HEK293 (cell line): ENCODE data around the gene FGFRL1.

Experiments
- CTCF ChIA-PET: fragments of 350-600 bp; formaldehyde crosslinking; extraction: SDS; loops from one replicate; lab custom pipeline; 2021; ENCODE audit warnings: antibody characterized with exemption; lab: Yijun Ruan, JAX
- POLR2A ChIA-PET: fragments of 300-600 bp; formaldehyde crosslinking; extraction: SDS; loops from one replicate; lab custom pipeline; 2020; ENCODE audit warnings: antibody characterized with exemption, inconsistent platforms; lab: Yijun Ruan, JAX
- H3K27ac ChIP-seq: fragments of 200-500 bp; sonication (Bioruptor generic); 2 replicates; pipeline ENCODE4 v1.5.1; 2014; ENCODE audit warnings: low read depth, low read length, control low read depth, inconsistent platforms; ENCODE audit errors: extremely low read depth
- H3K36me3 ChIP-seq, 2 experiments: fragments of 200-500 bp in 1 of 2; sonication (Bioruptor generic) in 1 of 2; 1 replicate in 1 of 2; 2 replicates in 1 of 2; pipeline ENCODE4 v1.5.1; 2014 to 2017; ENCODE audit warnings: inconsistent platforms in 2 of 2, low read length in 2 of 2; ENCODE audit not compliant: control insufficient read depth in 2 of 2, insufficient read depth in 1 of 2
- H3K4me1 ChIP-seq: fragments of 200-500 bp; sonication (Bioruptor generic); 2 replicates; pipeline ENCODE4 v1.5.1; 2014; ENCODE audit warnings: mild to moderate bottlenecking, low read length, inconsistent platforms; ENCODE audit not compliant: control insufficient read depth, insufficient read depth
- H3K4me3 ChIP-seq: 2 replicates; pipeline ENCODE4 v1.5.1; 2011; ENCODE audit warnings: low read depth, mild to moderate bottlenecking, control low read depth, low read length, moderate library complexity
- H3K9me3 ChIP-seq: fragments of 200-500 bp; sonication (Bioruptor generic); 2 replicates; pipeline ENCODE4 v1.5.1; 2014; ENCODE audit warnings: low read depth, low read length, inconsistent platforms; ENCODE audit not compliant: control insufficient read depth, insufficient read depth
- HOXA7 ChIP-seq: sonication (generic); formaldehyde crosslinking; IDR thresholded peaks from 2 replicates; pipeline ENCODE4 v1.8.1; 2022; ENCODE audit warnings: missing genetic modification reagents, borderline replicate concordance
- OSR2 ChIP-seq: fragments of 450-650 bp; formaldehyde crosslinking; IDR thresholded peaks from 2 replicates; pipeline ENCODE4 v1.5.1; 2016; ENCODE audit warnings: missing biosample characterization, missing genetic modification characterization
- PBX3 ChIP-seq: sonication (generic); formaldehyde crosslinking; IDR thresholded peaks from 2 replicates; pipeline ENCODE4 v1.8.1; 2022; ENCODE audit warnings: mild to moderate bottlenecking, moderate library complexity, missing genetic modification reagents
- PRDM2 ChIP-seq: fragments of 450-650 bp; formaldehyde crosslinking; IDR thresholded peaks from 2 replicates; pipeline ENCODE4 v1.5.1; 2016; ENCODE audit warnings: missing biosample characterization, missing genetic modification characterization, borderline replicate concordance
- REPIN1 ChIP-seq: fragments of 450-650 bp; formaldehyde crosslinking; IDR thresholded peaks from 2 replicates; pipeline ENCODE4 v1.5.1; 2017; ENCODE audit warnings: missing biosample characterization, missing genetic modification characterization, low read depth
- SALL2 ChIP-seq: fragments of 450-650 bp; formaldehyde crosslinking; IDR thresholded peaks from 2 replicates; pipeline ENCODE4 v1.5.0; 2017; ENCODE audit warnings: missing biosample characterization, mild to moderate bottlenecking, missing genetic modification characterization, borderline replicate concordance
- SCRT1 ChIP-seq: fragments of 450-650 bp; formaldehyde crosslinking; IDR thresholded peaks from 2 replicates; pipeline ENCODE4 v1.5.1; 2016; ENCODE audit warnings: missing biosample characterization, missing genetic modification characterization, borderline replicate concordance
- SCRT2 ChIP-seq: fragments of 450-650 bp; formaldehyde crosslinking; IDR thresholded peaks from 2 replicates; pipeline ENCODE4 v1.5.1; 2016; ENCODE audit warnings: missing biosample characterization, missing genetic modification characterization
- SETDB1 ChIP-seq: IDR thresholded peaks from one replicate; pipeline ENCODE4 v1.6.1; 2017; ENCODE audit warnings: mild to moderate bottlenecking, low read length, moderate library complexity, mixed read lengths; ENCODE audit not compliant: insufficient read length
- ZBTB20 ChIP-seq: fragments of 450-650 bp; formaldehyde crosslinking; IDR thresholded peaks from 2 replicates; pipeline ENCODE4 v1.5.1; 2016; ENCODE audit warnings: missing biosample characterization, missing genetic modification characterization
- ZBTB49 ChIP-seq: fragments of 450-650 bp; formaldehyde crosslinking; IDR thresholded peaks from 2 replicates; pipeline ENCODE4 v1.5.1; 2016; ENCODE audit warnings: missing biosample characterization, missing genetic modification characterization, low read depth
- ZBTB8A ChIP-seq: fragments of 450-650 bp; formaldehyde crosslinking; IDR thresholded peaks from 2 replicates; pipeline ENCODE4 v1.5.1; 2016; ENCODE audit warnings: missing biosample characterization, missing genetic modification characterization
- ZNF112 ChIP-seq: fragments of 450-650 bp; formaldehyde crosslinking; IDR thresholded peaks from 2 replicates; pipeline ENCODE4 v1.5.0; 2017; ENCODE audit warnings: missing biosample characterization, missing genetic modification characterization
- ZNF2 ChIP-seq: fragments of 450-650 bp; formaldehyde crosslinking; IDR thresholded peaks from 2 replicates; pipeline ENCODE4 v1.5.1; 2016; ENCODE audit warnings: missing biosample characterization, missing genetic modification characterization
- ZNF202 ChIP-seq: fragments of 450-650 bp; formaldehyde crosslinking; IDR thresholded peaks from 2 replicates; pipeline ENCODE4 v1.5.1; 2016; ENCODE audit warnings: missing biosample characterization, missing genetic modification characterization, borderline replicate concordance
- ZNF48 ChIP-seq: fragments of 450-650 bp; formaldehyde crosslinking; IDR thresholded peaks from 2 replicates; pipeline ENCODE4 v1.5.1; 2016; ENCODE audit warnings: missing biosample characterization, missing genetic modification characterization
- ZNF544 ChIP-seq: fragments of 450-650 bp; formaldehyde crosslinking; IDR thresholded peaks from 2 replicates; pipeline ENCODE4 v1.5.0; 2017; ENCODE audit warnings: missing biosample characterization, missing genetic modification characterization
- ZNF555 ChIP-seq: fragments of 450-650 bp; formaldehyde crosslinking; conservative IDR thresholded peaks from 2 replicates; pipeline ENCODE4 v1.5.1; 2017; ENCODE audit warnings: missing biosample characterization, mild to moderate bottlenecking, missing genetic modification characterization, inconsistent platforms
- ZNF639 ChIP-seq: fragments of 450-650 bp; formaldehyde crosslinking; IDR thresholded peaks from 2 replicates; pipeline ENCODE4 v1.5.1; 2016; ENCODE audit warnings: missing biosample characterization, missing genetic modification characterization
- ZNF664 ChIP-seq: fragments of 450-650 bp; formaldehyde crosslinking; IDR thresholded peaks from 2 replicates; pipeline ENCODE4 v1.5.1; 2016; ENCODE audit warnings: missing biosample characterization, missing genetic modification characterization
- ZNF792 ChIP-seq: fragments of 450-650 bp; formaldehyde crosslinking; IDR thresholded peaks from 2 replicates; pipeline ENCODE4 v1.5.1; 2016; ENCODE audit warnings: missing biosample characterization, missing genetic modification characterization
- ZSCAN18 ChIP-seq: fragments of 450-650 bp; formaldehyde crosslinking; IDR thresholded peaks from 2 replicates; pipeline ENCODE4 v1.5.1; 2016; ENCODE audit warnings: missing biosample characterization, missing genetic modification characterization

The FGFRL1 gene

GRCh38 chr4:1047976-1048772 is 36.7 kb downstream of the FGFRL1 start (continued):
- TF ChIP-seq ZNF555 (no peak), ZNF112 (tag by site-specific recombination) (no peak), SETDB1 (no peak)

GRCh38 chr4:1048773-1049590 is 37.6 kb downstream of the FGFRL1 start:
- H3K4me1 ChIP-seq, result no peaks in the 10 kb centered on the region
- CTCF ChIA-PET, result no interaction called here
- H3K4me3 ChIP-seq, result no peak overlapping the region
- no peaks in the 10 kb centered on the region for H3K36me3 ChIP-seq
- no peak overlapping the region for H3K27ac ChIP-seq
- POLR2A ChIA-PET, result interaction anchor here (0.5 kb wide), 1 partner anchor 25 kb away, joined by 3 read pairs; no protein-coding TSS in a partner anchor
- TF ChIP-seq ZSCAN18 (tag by site-specific recombination) (no peak), ZNF2 (tag by site-specific recombination) (no peak), PRDM2 (tag by site-specific recombination) (no peak), REPIN1 (tag by site-specific recombination) (no peak), OSR2 (no peak), ZNF792 (tag by site-specific recombination) (no peak), HOXA7 (no peak), ZNF639 (tag by site-specific recombination) (no peak), SCRT2 (tag by site-specific recombination) (no peak), SALL2 (tag by site-specific recombination) (no peak), SCRT1 (tag by site-specific recombination) (no peak), ZNF544 (tag by site-specific recombination) (no peak), ZNF48 (tag by site-specific recombination) (no peak), ZBTB20 (tag by site-specific recombination) (no peak), ZBTB8A (tag by site-specific recombination) (no peak), PBX3 (CRISPR knock-in tag) (no peak), ZNF664 (tag by site-specific recombination) (no peak), ZNF202 (no peak), ZBTB49 (tag by site-specific recombination) (no peak)
- no peaks in the 10 kb centered on the region for H3K9me3 ChIP-seq
